ENCODE results near the gene SLC1A2.

DNA sequence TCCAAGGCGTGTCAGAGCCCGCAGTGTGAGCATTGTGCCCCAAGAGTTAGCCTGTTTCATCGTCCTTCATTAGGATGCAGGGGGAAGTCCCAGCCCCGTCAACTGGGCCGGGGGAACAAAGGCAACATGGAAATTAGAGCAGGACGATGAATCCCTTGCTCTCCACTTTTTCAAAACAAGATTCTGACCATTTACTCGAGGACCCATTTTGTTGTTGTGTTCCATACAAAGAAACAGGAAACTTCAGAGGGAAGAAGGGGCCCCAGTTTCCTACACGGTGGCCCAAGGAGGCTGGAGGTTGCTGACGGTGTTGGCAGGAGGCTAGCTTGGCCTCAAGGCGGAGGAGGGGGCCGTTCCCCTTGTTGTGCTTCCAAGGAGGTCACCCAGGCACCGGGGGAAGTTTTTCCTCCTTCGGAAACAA is 44.0 kb upstream of the SLC1A2 start:
- TF ChIP-seq, protein P1, sequence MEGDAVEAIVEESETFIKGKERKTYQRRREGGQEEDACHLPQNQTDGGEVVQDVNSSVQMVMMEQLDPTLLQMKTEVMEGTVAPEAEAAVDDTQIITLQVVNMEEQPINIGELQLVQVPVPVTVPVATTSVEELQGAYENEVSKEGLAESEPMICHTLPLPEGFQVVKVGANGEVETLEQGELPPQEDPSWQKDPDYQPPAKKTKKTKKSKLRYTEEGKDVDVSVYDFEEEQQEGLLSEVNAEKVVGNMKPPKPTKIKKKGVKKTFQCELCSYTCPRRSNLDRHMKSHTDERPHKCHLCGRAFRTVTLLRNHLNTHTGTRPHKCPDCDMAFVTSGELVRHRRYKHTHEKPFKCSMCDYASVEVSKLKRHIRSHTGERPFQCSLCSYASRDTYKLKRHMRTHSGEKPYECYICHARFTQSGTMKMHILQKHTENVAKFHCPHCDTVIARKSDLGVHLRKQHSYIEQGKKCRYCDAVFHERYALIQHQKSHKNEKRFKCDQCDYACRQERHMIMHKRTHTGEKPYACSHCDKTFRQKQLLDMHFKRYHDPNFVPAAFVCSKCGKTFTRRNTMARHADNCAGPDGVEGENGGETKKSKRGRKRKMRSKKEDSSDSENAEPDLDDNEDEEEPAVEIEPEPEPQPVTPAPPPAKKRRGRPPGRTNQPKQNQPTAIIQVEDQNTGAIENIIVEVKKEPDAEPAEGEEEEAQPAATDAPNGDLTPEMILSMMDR (IDR thresholded peaks at IDR 0.05), result no peak
- no peak for TF ChIP-seq POLR2A (IDR thresholded peaks at IDR 0.05)

Measured in heart left ventricle (tissue), 13 donors.